WTC11 (cell line): ENCODE data around the gene PRAF2. TPM values are rescaled to one million over a fixed set of nuclear protein-coding genes. Genes with fewer than 3 reads are reported as not detected.

Source experiments
- ATAC-seq: fragments of 200-7000 bp; cut with Tn5 transposase; 2 replicates; pipeline ENCODE4 v1.10.0; 2021; ENCODE audit warnings: mild to moderate bottlenecking, moderate library complexity
- CTCF ChIA-PET: fragments of 300-600 bp; sonication (Branson Sonifier 250); formaldehyde crosslinking; loops from one replicate; lab custom pipeline; 2021; ENCODE audit warnings: antibody characterized with exemption; lab: Charles Lee
- POLR2A ChIA-PET: fragments of 350-600 bp; sonication (Branson Sonifier 250); formaldehyde crosslinking; loops from one replicate; lab custom pipeline; 2021; ENCODE audit warnings: antibody characterized with exemption; lab: Charles Lee
- DNase-seq: peaks from one replicate; pipeline ENCODE4 v3.0.0; 2021; ENCODE audit warnings: low spot score
- H3K27ac Mint-ChIP-seq: 2 replicates; pipeline ENCODE4 v1.8.0; 2021; ENCODE audit warnings: mixed read lengths
- H3K27me3 Mint-ChIP-seq: 2 replicates; pipeline ENCODE4 v1.8.0; 2021; ENCODE audit warnings: low read depth, mild to moderate bottlenecking, moderate library complexity, mixed read lengths
- H3K36me3 Mint-ChIP-seq: 2 replicates; pipeline ENCODE4 v1.8.0; 2021; ENCODE audit warnings: mixed read lengths
- H3K4me1 Mint-ChIP-seq: 2 replicates; pipeline ENCODE4 v1.8.0; 2022; ENCODE audit warnings: mixed read lengths
- H3K4me3 Mint-ChIP-seq: 2 replicates; pipeline ENCODE4 v1.8.0; 2021; ENCODE audit warnings: mild to moderate bottlenecking, moderate library complexity, mixed read lengths
- H3K9me3 Mint-ChIP-seq: 2 replicates; pipeline ENCODE4 v1.8.0; 2021; ENCODE audit warnings: mixed read lengths
- CBFB ChIP-seq: sonication (generic); formaldehyde crosslinking; IDR thresholded peaks from 2 replicates; pipeline ENCODE4 v1.8.1; 2022; ENCODE audit warnings: mild to moderate bottlenecking, low read depth, missing genetic modification reagents
- E2F1 ChIP-seq: sonication (generic); formaldehyde crosslinking; IDR thresholded peaks from 2 replicates; pipeline ENCODE4 v1.8.0; 2022; ENCODE audit warnings: mild to moderate bottlenecking, missing genetic modification reagents
- ELF4 ChIP-seq: sonication (generic); formaldehyde crosslinking; IDR thresholded peaks from 2 replicates; pipeline ENCODE4 v1.8.1; 2022; ENCODE audit warnings: low read depth, mild to moderate bottlenecking, moderate library complexity, missing genetic modification reagents
- ERG ChIP-seq: fragments of 250-450 bp; sonication (Bioruptor Pico); IDR thresholded peaks from 2 replicates; pipeline ENCODE4 v1.8.0; 2021; ENCODE audit warnings: mild to moderate bottlenecking
- FOXJ3 ChIP-seq: sonication (generic); formaldehyde crosslinking; IDR thresholded peaks from 2 replicates; pipeline ENCODE4 v1.9.0; 2021; ENCODE audit warnings: missing genetic modification reagents, mild to moderate bottlenecking, borderline replicate concordance
- FOXP4 ChIP-seq: sonication (generic); formaldehyde crosslinking; IDR thresholded peaks from 2 replicates; pipeline ENCODE4 v1.8.0; 2022; ENCODE audit warnings: mild to moderate bottlenecking, missing genetic modification reagents
- GTF2I ChIP-seq: fragments of 250-450 bp; sonication (Bioruptor Pico); conservative IDR thresholded peaks from 2 replicates; pipeline ENCODE4 v1.4.0; 2021; ENCODE audit warnings: mild to moderate bottlenecking
- JUN ChIP-seq: sonication (generic); formaldehyde crosslinking; IDR thresholded peaks from 2 replicates; pipeline ENCODE4 v1.8.0; 2023; ENCODE audit warnings: mild to moderate bottlenecking, missing genetic modification reagents
- NR3C1 ChIP-seq: sonication (generic); formaldehyde crosslinking; conservative IDR thresholded peaks from 2 replicates; pipeline ENCODE4 v1.8.1; 2023; ENCODE audit warnings: low read depth, mild to moderate bottlenecking, missing genetic modification reagents
- OVOL2 ChIP-seq: fragments of 250-450 bp; sonication (Bioruptor Pico); IDR thresholded peaks from 2 replicates; pipeline ENCODE4 v1.9.0; 2021; ENCODE audit warnings: mild to moderate bottlenecking, borderline replicate concordance
- PREB ChIP-seq: sonication (generic); formaldehyde crosslinking; IDR thresholded peaks from 2 replicates; pipeline ENCODE4 v1.8.1; 2022; ENCODE audit warnings: mild to moderate bottlenecking, missing genetic modification reagents, moderate library complexity, borderline replicate concordance
- RELA ChIP-seq: sonication (generic); formaldehyde crosslinking; IDR thresholded peaks from 2 replicates; pipeline ENCODE4 v1.8.1; 2022; ENCODE audit warnings: missing genetic modification reagents, mild to moderate bottlenecking, borderline replicate concordance
- SOX15 ChIP-seq: fragments of 250-450 bp; sonication (Bioruptor Pico); IDR thresholded peaks from 2 replicates; pipeline ENCODE4 v1.9.0; 2021; ENCODE audit warnings: mild to moderate bottlenecking
- ZNF121 ChIP-seq: sonication (generic); formaldehyde crosslinking; IDR thresholded peaks from 2 replicates; pipeline ENCODE4 v1.8.0; 2023; ENCODE audit warnings: missing genetic modification reagents
- ZNF219 ChIP-seq: sonication (generic); formaldehyde crosslinking; IDR thresholded peaks from 2 replicates; pipeline ENCODE4 v1.8.0; 2023; ENCODE audit warnings: missing genetic modification reagents, mild to moderate bottlenecking, borderline replicate concordance
- ZNF317 ChIP-seq: sonication (generic); formaldehyde crosslinking; IDR thresholded peaks from 2 replicates; pipeline ENCODE4 v1.8.1; 2023; ENCODE audit warnings: low read depth, mild to moderate bottlenecking, moderate library complexity, missing genetic modification reagents, borderline replicate concordance
- ZNF396 ChIP-seq: fragments of 250-450 bp; sonication (Bioruptor Pico); IDR thresholded peaks from 2 replicates; pipeline ENCODE4 v1.8.0; 2021; ENCODE audit warnings: mild to moderate bottlenecking, moderate library complexity, borderline replicate concordance
- ZNF423 ChIP-seq: fragments of 250-450 bp; sonication (Bioruptor Pico); IDR thresholded peaks from 2 replicates; pipeline ENCODE4 v2.1.2; 2022; ENCODE audit warnings: mild to moderate bottlenecking, moderate library complexity
- ZNF671 ChIP-seq: fragments of 250-450 bp; sonication (Bioruptor Pico); IDR thresholded peaks from 2 replicates; pipeline ENCODE4 v1.8.0; 2021; ENCODE audit warnings: mild to moderate bottlenecking
- total RNA-seq: library from RNA; stranded (reverse); gene quantifications from 3 replicates; pipeline ENCODE4 v1.2.3, GENCODE V29; 2021
- TF ChIP-seq, protein P1 (sequence below): sonication (generic); formaldehyde crosslinking; conservative IDR thresholded peaks from 2 replicates; pipeline ENCODE4 v1.8.1; 2023; ENCODE audit warnings: mild to moderate bottlenecking, low read depth, missing genetic modification reagents, moderate library complexity
- TF ChIP-seq, protein P2 (sequence below): sonication (generic); formaldehyde crosslinking; IDR thresholded peaks from 2 replicates; pipeline ENCODE4 v1.8.0; 2023; ENCODE audit warnings: mild to moderate bottlenecking, missing genetic modification reagents
- TF ChIP-seq, protein P3 (sequence below): sonication (generic); formaldehyde crosslinking; IDR thresholded peaks from 2 replicates; pipeline ENCODE4 v1.8.1; 2022; ENCODE audit warnings: low read depth, mild to moderate bottlenecking, moderate library complexity, missing genetic modification reagents, borderline replicate concordance

PRAF2 gene
- total RNA-seq, 1 experiment from 2014 or later = 14.8 TPM

DNA sequence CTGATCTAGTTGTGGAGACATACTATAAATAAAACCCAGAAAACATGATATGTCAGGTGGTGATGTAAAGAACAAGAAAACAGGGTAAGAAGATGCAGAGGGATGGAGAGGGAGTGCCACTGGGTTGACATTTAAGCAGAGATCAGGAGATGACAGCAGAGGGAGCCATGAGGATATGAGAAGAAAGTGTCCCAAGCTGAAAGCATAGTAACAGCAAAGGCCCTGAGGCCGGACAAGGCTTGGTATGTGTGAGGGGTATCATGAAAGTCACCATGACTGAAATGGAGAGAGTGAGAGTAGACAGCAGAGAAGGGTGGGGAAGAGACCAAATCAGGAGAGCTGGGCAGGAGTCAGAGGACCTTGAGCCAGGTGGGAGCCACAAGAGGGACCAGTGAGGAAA is 46.3 kb upstream of the PRAF2 start (continued):
- TF ChIP-seq NR3C1 (CRISPR knock-in tag) = no peak

DNA sequence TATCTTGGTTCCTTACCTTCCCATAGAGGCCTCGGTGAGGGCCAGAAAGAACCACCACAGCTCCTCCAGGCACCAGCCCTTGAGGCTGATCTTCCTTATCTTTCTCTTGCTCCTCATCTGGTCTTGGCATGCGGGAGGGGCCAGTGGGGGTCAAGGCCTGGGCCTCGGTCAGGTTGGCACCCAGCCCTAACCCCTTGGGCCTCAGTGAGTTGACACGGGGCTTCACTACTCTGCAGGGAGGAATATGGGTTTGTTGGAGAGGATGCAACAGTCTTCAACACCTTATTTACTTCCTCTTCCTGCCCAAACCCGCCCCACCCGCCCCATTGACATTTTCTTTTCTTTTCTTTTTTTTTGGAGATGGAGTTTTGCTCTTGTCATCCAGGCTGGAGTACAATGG is 43.8 kb upstream of the PRAF2 start:
- no peaks in the 10 kb centered on the region for H3K9me3 Mint-ChIP-seq
- no peak for ATAC-seq
- H3K27me3 Mint-ChIP-seq = no peaks in the 10 kb centered on the region
- DNase-seq = no peak
- peaks cover 33% of the 10 kb centered on the region for H3K36me3 Mint-ChIP-seq
- no peak overlapping the region for H3K4me3 Mint-ChIP-seq
- CTCF ChIA-PET = no interaction called here
- no peak overlapping the region for H3K27ac Mint-ChIP-seq
- TF ChIP-seq ZNF317 (CRISPR knock-in tag) (no peak), ERG (CRISPR knock-in tag) (no peak), E2F1 (CRISPR knock-in tag) (no peak), FOXP4 (CRISPR knock-in tag) (no peak), ZNF396 (CRISPR knock-in tag) (no peak), GTF2I (CRISPR knock-in tag) (no peak), ZNF671 (CRISPR knock-in tag) (no peak), FOXJ3 (no peak), ZNF423 (no peak), RELA (CRISPR knock-in tag) (no peak)
- TF ChIP-seq, protein P1, sequence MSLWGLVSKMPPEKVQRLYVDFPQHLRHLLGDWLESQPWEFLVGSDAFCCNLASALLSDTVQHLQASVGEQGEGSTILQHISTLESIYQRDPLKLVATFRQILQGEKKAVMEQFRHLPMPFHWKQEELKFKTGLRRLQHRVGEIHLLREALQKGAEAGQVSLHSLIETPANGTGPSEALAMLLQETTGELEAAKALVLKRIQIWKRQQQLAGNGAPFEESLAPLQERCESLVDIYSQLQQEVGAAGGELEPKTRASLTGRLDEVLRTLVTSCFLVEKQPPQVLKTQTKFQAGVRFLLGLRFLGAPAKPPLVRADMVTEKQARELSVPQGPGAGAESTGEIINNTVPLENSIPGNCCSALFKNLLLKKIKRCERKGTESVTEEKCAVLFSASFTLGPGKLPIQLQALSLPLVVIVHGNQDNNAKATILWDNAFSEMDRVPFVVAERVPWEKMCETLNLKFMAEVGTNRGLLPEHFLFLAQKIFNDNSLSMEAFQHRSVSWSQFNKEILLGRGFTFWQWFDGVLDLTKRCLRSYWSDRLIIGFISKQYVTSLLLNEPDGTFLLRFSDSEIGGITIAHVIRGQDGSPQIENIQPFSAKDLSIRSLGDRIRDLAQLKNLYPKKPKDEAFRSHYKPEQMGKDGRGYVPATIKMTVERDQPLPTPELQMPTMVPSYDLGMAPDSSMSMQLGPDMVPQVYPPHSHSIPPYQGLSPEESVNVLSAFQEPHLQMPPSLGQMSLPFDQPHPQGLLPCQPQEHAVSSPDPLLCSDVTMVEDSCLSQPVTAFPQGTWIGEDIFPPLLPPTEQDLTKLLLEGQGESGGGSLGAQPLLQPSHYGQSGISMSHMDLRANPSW (CRISPR knock-in tag) = no peak
- TF ChIP-seq, all 79 proteins: peak for 0
- H3K4me1 Mint-ChIP-seq = no peaks in the 10 kb centered on the region
- POLR2A ChIA-PET = no interaction called here

GRCh38 chrX:49116716-49117115 is 42.9 kb upstream of the PRAF2 start:
- Mint-ChIP-seq H3K9me3 (no peaks in the 10 kb centered on the region), H3K4me1 (no peaks in the 10 kb centered on the region), H3K27me3 (no peaks in the 10 kb centered on the region), H3K4me3 (no peak overlapping the region), H3K27ac (no peak overlapping the region), H3K36me3 (peaks cover 35% of the 10 kb centered on the region)
- CTCF ChIA-PET = no interaction called here
- ATAC-seq (no peak), DNase-seq (no peak)
- POLR2A ChIA-PET = no interaction called here
- TF ChIP-seq ZNF219 (no peak), JUN (CRISPR knock-in tag) (no peak), PREB (CRISPR knock-in tag) (no peak), ELF4 (CRISPR knock-in tag) (no peak), CBFB (no peak), SOX15 (CRISPR knock-in tag) (no peak), ZNF121 (CRISPR knock-in tag) (no peak), OVOL2 (CRISPR knock-in tag) (no peak), ZNF317 (CRISPR knock-in tag) (no peak)
- TF ChIP-seq, protein P2, sequence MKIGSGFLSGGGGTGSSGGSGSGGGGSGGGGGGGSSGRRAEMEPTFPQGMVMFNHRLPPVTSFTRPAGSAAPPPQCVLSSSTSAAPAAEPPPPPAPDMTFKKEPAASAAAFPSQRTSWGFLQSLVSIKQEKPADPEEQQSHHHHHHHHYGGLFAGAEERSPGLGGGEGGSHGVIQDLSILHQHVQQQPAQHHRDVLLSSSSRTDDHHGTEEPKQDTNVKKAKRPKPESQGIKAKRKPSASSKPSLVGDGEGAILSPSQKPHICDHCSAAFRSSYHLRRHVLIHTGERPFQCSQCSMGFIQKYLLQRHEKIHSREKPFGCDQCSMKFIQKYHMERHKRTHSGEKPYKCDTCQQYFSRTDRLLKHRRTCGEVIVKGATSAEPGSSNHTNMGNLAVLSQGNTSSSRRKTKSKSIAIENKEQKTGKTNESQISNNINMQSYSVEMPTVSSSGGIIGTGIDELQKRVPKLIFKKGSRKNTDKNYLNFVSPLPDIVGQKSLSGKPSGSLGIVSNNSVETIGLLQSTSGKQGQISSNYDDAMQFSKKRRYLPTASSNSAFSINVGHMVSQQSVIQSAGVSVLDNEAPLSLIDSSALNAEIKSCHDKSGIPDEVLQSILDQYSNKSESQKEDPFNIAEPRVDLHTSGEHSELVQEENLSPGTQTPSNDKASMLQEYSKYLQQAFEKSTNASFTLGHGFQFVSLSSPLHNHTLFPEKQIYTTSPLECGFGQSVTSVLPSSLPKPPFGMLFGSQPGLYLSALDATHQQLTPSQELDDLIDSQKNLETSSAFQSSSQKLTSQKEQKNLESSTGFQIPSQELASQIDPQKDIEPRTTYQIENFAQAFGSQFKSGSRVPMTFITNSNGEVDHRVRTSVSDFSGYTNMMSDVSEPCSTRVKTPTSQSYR = no peak
- TF ChIP-seq, protein P3, sequence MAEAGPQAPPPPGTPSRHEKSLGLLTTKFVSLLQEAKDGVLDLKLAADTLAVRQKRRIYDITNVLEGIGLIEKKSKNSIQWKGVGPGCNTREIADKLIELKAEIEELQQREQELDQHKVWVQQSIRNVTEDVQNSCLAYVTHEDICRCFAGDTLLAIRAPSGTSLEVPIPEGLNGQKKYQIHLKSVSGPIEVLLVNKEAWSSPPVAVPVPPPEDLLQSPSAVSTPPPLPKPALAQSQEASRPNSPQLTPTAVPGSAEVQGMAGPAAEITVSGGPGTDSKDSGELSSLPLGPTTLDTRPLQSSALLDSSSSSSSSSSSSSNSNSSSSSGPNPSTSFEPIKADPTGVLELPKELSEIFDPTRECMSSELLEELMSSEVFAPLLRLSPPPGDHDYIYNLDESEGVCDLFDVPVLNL (CRISPR knock-in tag) = no peak
- TF ChIP-seq, all 79 proteins: peak for 0
